Liver (tissue), 2 donors: ENCODE results near the gene R3HCC1L.

Experiments used
- YY1 ChIP-seq: IDR thresholded peaks from 2 replicates; pipeline ENCODE4 v1.6.1; 2016; ENCODE audit warnings: antibody characterized with exemption, mild to moderate bottlenecking
- TF ChIP-seq, protein P1 (sequence below): fragments of 150-350 bp; IDR thresholded peaks from 2 replicates; pipeline ENCODE4 v1.5.1; 2017; ENCODE audit warnings: improper control_type of control experiment, low read depth, low read length; ENCODE audit not compliant: missing input control
- TF ChIP-seq, protein P2 (sequence below): IDR thresholded peaks from 2 replicates; pipeline ENCODE4 v1.6.1; 2016; ENCODE audit warnings: antibody characterized with exemption
- TF ChIP-seq, protein P3 (sequence below): IDR thresholded peaks from 2 replicates; pipeline ENCODE4 v1.6.1; 2016; ENCODE audit warnings: antibody characterized with exemption, mild to moderate bottlenecking
- donor health status: healthy.

DNA sequence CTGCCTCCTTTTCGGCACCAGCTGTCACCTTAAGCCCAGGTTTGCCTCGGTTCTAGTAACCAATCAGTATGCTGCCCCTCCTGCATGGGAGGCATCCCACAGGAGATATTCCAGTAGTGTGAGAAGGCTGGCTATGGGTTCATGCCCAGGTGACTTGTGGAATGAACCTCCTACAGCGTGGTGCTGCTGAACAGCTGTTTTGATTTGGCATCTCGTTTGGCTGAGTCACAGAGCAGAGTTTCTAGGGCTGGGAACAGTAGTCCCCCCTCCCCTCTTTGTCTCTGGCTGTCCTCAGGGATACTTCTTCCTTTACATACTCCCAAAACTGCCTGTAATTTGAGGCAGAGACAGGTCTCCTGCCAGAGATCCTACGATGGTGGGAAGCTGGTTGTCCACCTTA, 16.1 kb downstream of the R3HCC1L start:
- TF ChIP-seq, protein P1, sequence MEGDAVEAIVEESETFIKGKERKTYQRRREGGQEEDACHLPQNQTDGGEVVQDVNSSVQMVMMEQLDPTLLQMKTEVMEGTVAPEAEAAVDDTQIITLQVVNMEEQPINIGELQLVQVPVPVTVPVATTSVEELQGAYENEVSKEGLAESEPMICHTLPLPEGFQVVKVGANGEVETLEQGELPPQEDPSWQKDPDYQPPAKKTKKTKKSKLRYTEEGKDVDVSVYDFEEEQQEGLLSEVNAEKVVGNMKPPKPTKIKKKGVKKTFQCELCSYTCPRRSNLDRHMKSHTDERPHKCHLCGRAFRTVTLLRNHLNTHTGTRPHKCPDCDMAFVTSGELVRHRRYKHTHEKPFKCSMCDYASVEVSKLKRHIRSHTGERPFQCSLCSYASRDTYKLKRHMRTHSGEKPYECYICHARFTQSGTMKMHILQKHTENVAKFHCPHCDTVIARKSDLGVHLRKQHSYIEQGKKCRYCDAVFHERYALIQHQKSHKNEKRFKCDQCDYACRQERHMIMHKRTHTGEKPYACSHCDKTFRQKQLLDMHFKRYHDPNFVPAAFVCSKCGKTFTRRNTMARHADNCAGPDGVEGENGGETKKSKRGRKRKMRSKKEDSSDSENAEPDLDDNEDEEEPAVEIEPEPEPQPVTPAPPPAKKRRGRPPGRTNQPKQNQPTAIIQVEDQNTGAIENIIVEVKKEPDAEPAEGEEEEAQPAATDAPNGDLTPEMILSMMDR = no peak
- TF ChIP-seq, protein P2, sequence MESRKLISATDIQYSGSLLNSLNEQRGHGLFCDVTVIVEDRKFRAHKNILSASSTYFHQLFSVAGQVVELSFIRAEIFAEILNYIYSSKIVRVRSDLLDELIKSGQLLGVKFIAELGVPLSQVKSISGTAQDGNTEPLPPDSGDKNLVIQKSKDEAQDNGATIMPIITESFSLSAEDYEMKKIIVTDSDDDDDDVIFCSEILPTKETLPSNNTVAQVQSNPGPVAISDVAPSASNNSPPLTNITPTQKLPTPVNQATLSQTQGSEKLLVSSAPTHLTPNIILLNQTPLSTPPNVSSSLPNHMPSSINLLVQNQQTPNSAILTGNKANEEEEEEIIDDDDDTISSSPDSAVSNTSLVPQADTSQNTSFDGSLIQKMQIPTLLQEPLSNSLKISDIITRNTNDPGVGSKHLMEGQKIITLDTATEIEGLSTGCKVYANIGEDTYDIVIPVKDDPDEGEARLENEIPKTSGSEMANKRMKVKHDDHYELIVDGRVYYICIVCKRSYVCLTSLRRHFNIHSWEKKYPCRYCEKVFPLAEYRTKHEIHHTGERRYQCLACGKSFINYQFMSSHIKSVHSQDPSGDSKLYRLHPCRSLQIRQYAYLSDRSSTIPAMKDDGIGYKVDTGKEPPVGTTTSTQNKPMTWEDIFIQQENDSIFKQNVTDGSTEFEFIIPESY = no peak
- TF ChIP-seq YY1 = no peak
- TF ChIP-seq, protein P3, sequence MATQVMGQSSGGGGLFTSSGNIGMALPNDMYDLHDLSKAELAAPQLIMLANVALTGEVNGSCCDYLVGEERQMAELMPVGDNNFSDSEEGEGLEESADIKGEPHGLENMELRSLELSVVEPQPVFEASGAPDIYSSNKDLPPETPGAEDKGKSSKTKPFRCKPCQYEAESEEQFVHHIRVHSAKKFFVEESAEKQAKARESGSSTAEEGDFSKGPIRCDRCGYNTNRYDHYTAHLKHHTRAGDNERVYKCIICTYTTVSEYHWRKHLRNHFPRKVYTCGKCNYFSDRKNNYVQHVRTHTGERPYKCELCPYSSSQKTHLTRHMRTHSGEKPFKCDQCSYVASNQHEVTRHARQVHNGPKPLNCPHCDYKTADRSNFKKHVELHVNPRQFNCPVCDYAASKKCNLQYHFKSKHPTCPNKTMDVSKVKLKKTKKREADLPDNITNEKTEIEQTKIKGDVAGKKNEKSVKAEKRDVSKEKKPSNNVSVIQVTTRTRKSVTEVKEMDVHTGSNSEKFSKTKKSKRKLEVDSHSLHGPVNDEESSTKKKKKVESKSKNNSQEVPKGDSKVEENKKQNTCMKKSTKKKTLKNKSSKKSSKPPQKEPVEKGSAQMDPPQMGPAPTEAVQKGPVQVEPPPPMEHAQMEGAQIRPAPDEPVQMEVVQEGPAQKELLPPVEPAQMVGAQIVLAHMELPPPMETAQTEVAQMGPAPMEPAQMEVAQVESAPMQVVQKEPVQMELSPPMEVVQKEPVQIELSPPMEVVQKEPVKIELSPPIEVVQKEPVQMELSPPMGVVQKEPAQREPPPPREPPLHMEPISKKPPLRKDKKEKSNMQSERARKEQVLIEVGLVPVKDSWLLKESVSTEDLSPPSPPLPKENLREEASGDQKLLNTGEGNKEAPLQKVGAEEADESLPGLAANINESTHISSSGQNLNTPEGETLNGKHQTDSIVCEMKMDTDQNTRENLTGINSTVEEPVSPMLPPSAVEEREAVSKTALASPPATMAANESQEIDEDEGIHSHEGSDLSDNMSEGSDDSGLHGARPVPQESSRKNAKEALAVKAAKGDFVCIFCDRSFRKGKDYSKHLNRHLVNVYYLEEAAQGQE = no peak
